K562 (cell line): ENCODE results near the gene PCDHA6.

Experiments
- BHLHE40 ChIP-seq: IDR thresholded peaks from 2 replicates; pipeline ENCODE4 v1.6.1; 2011; ENCODE audit warnings: low read length, improper control_type of control experiment
- CC2D1A ChIP-seq: fragments of 450-650 bp; IDR thresholded peaks from 2 replicates; pipeline ENCODE4 v1.6.1; 2017; ENCODE audit warnings: mild to moderate bottlenecking
- FOXK2 ChIP-seq, 2 experiments: fragments of 450-650 bp; IDR thresholded peaks in 1 of 2; conservative IDR thresholded peaks in 1 of 2; 2 replicates each; pipeline ENCODE4 v1.6.1; 2016; ENCODE audit warnings: low read depth in 2 of 2, mild to moderate bottlenecking in 1 of 2
- NCOA6 ChIP-seq: fragments of 450-650 bp; IDR thresholded peaks from 2 replicates; pipeline ENCODE4 v1.6.1; 2017; ENCODE audit warnings: mild to moderate bottlenecking
- ZNF274 ChIP-seq: IDR thresholded peaks from 2 replicates; pipeline ENCODE4 v1.6.1; 2011; ENCODE audit warnings: low read depth, mild to moderate bottlenecking, low read length, moderate library complexity, borderline replicate concordance
- ZNF696 ChIP-seq: fragments of 250-450 bp; sonication (Bioruptor Pico); conservative IDR thresholded peaks from 2 replicates; pipeline ENCODE4 v1.4.0; 2020; ENCODE audit warnings: mild to moderate bottlenecking, moderate library complexity

DNA sequence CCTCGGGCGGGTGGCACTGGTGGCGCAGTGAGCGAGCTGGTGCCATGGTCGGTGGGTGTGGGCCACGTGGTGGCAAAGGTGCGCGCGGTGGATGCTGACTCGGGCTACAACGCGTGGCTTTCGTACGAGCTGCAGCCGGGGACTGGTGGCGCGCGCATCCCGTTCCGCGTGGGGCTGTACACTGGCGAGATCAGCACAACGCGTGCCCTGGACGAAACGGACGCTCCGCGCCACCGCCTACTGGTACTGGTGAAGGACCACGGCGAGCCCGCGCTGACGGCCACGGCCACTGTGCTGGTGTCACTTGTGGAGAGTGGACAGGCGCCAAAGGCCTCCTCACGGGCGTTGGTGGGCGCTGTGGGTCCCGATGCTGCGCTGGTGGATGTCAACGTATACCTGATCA, 18.9 kb upstream of the PCDHA6 start:
- TF ChIP-seq ZNF696 (CRISPR knock-in tag): no peak
- no peak for TF ChIP-seq CC2D1A
- TF ChIP-seq FOXK2 (conservative IDR thresholded peaks at IDR 0.05 in 1 of 2, IDR thresholded peaks at IDR 0.05 in 1 of 2; ENCODE audit: low read depth in 2 of 2): no peak
- TF ChIP-seq NCOA6: no peak
- no peak for TF ChIP-seq ZNF274
- TF ChIP-seq BHLHE40: no peak
